ENCODE data around the gene OTUD7B. TPM values are rescaled to one million over a fixed set of nuclear protein-coding genes. Genes with fewer than 3 reads are reported as not detected.

Gene OTUD7B
- total and polyA plus RNA-seq, 9 of the 15 experiments (the other 6 are each of a cell fraction or from before 2014, with no cell fraction given), result 0.96 to 18.8 (median 7.4) TPM

DNA sequence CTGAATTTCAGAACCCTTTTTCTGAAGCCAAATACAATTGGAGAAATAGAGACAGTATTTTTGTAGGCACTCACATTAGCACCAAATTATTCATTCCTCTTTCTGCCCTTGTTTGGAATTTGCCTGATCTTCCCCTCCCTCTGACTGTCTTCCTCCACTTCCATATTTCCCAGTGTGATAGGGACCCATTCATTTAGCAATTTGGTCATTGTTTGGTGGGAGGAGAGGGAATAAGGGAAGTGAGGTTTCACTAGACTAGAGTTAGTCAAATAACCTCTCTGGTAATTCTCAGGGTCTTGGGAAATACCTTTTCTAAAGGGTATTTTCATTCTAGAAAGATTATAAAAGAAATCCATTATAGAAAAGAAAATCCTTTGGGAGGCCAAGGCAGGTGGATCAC lies 42.9 kb downstream of the OTUD7B start:
- in situ Hi-C loops (cut with MboI), result loop anchor here (5.0 kb wide), 1 partner anchor 80 kb away; no protein-coding TSS in a partner anchor
- DNase-seq (ENCODE audit: extremely low read depth in 1 of 4, low spot score in 3 of 4) (no peak), ATAC-seq (no peak), FAIRE-seq (no peak)
- Histone ChIP-seq H3K27ac (ENCODE audit: extremely low read depth, low read depth, low read length) (no peak overlapping the region), H3K27me3 (ENCODE audit: control insufficient read depth in 2 of 2, insufficient read depth in 2 of 2, low read length in 2 of 2) (no peaks in the 10 kb centered on the region), H3K9ac (ENCODE audit: insufficient read depth in 1 of 2, low read depth in 2 of 2, low read length in 2 of 2) (no peak overlapping the region), H3K4me1 (replicated peaks in 1 of 2; ENCODE audit: control insufficient read depth in 2 of 2, insufficient read depth in 2 of 2, low read length in 2 of 2) (no peaks in the 10 kb centered on the region), H3K4me3 (no peak overlapping the region), H3K4me2 (ENCODE audit: insufficient read depth, low read length) (no peak overlapping the region), H3K79me2 (ENCODE audit: control insufficient read depth, insufficient read depth, low read length) (no peaks in the 10 kb centered on the region; the same call in 2 of the 3 replicates), H4K20me1 (replicated peaks; ENCODE audit: control insufficient read depth, insufficient read depth, low read length) (no peaks in the 10 kb centered on the region), H3K9me3 (replicated peaks; ENCODE audit: control insufficient read depth, insufficient read depth, low read depth, low read length) (no peaks in the 10 kb centered on the region), H3K9me1 (ENCODE audit: control insufficient read depth, insufficient read depth, low read length) (no peaks in the 10 kb centered on the region), H3K36me3 (ENCODE audit: control insufficient read depth, insufficient read depth, low read length) (peaks cover 80% of the 10 kb centered on the region), H2AFZ (ENCODE audit: low read depth, low read length) (no peak overlapping the region)
- ChIA-PET POLR2A (interaction anchor here (0.6 kb wide), 1 partner anchor 287 kb away, joined by 3 read pairs; no protein-coding TSS in a partner anchor), CTCF (ENCODE audit: low intra/inter-chr PET ratio) (no interaction called here)
- BruUV-seq (replicated peaks), result no TSS peak
- intact Hi-C loops (cut with micrococcal nuclease), result no loop called here
- no peak for TF ChIP-seq SMC3 (conservative IDR thresholded peaks at IDR 0.05; ENCODE audit: insufficient read depth, low read depth, low read length)
- no peak for TF ChIP-seq STAT5B (CRISPR knock-in tag; IDR thresholded peaks at IDR 0.05)
- no peak for TF ChIP-seq TAL1 (IDR thresholded peaks at IDR 0.05)
- no peak for TF ChIP-seq CBX1 (IDR thresholded peaks at IDR 0.05; ENCODE audit: low read depth)
- TF ChIP-seq PTBP1 (IDR thresholded peaks at IDR 0.05; ENCODE audit: low read depth, low read length), result no peak
- TF ChIP-seq, protein P1, sequence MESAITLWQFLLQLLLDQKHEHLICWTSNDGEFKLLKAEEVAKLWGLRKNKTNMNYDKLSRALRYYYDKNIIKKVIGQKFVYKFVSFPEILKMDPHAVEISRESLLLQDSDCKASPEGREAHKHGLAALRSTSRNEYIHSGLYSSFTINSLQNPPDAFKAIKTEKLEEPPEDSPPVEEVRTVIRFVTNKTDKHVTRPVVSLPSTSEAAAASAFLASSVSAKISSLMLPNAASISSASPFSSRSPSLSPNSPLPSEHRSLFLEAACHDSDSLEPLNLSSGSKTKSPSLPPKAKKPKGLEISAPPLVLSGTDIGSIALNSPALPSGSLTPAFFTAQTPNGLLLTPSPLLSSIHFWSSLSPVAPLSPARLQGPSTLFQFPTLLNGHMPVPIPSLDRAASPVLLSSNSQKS (CRISPR knock-in tag; IDR thresholded peaks at IDR 0.05), result no peak
- TF ChIP-seq TBL1XR1 (IDR thresholded peaks at IDR 0.05; ENCODE audit: low read length in 2 of 2), result no peak
- no peak for TF ChIP-seq SREBF1 (IDR thresholded peaks at IDR 0.05; ENCODE audit: borderline replicate concordance, low read depth, low read length)
- TF ChIP-seq ZKSCAN8 (CRISPR knock-in tag; IDR thresholded peaks at IDR 0.05), result no peak
- TF ChIP-seq, protein P2, sequence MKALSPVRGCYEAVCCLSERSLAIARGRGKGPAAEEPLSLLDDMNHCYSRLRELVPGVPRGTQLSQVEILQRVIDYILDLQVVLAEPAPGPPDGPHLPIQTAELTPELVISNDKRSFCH (CRISPR knock-in tag; IDR thresholded peaks at IDR 0.05), result no peak
- TF ChIP-seq, protein P2 (tag; IDR thresholded peaks at IDR 0.05), result no peak
- TF ChIP-seq STAG1 (CRISPR knock-in tag; IDR thresholded peaks at IDR 0.05; ENCODE audit: borderline replicate concordance), result no peak
- no peak for TF ChIP-seq EP400 (IDR thresholded peaks at IDR 0.05)
- no peak for TF ChIP-seq SP1 (CRISPR knock-in tag; IDR thresholded peaks at IDR 0.05)
- TF ChIP-seq ZNF79 (CRISPR knock-in tag; IDR thresholded peaks at IDR 0.05; ENCODE audit: low read depth), result no peak

All from K562 (cell line).